Hematopoietic multipotent progenitor cell treated with erythropoietin and hydrocortisone succinate and interleukin-3 and kit ligand, for 17 days (in vitro differentiated cells): ENCODE results near the gene FCGR2B.
A peak's percentile ranks its signal among the peaks of the same experiment; 100 is the strongest.
"Not testable (repeated sequence)": the region's sequence is repeated elsewhere in the genome, so short reads cannot be mapped to it uniquely, and the experiment has no call there.

Source experiments
- DNase-seq: peaks from one replicate; pipeline ENCODE4 v3.0.0-alpha.2; 2015; ENCODE audit warnings: low spot score

Gene FCGR2B

DNA sequence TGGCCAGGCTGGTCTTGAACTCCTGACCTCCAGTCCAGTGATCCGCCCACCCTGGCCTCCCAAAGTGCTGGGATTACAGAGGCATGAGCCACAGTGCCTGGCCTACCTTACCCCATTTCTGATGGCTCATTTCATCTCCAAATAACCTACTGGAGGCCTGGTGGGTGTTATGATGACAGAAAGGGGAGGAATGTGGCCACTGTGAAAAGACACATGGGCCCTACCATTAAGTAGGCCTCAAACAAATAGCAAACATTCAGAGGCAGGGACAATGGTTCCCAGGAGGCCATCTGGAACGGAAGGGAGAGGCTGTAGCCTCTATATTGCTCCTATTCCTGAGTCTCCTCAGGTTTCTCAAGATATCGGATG, 43.2 kb downstream of the FCGR2B start:
- no peak for DNase-seq

DNA sequence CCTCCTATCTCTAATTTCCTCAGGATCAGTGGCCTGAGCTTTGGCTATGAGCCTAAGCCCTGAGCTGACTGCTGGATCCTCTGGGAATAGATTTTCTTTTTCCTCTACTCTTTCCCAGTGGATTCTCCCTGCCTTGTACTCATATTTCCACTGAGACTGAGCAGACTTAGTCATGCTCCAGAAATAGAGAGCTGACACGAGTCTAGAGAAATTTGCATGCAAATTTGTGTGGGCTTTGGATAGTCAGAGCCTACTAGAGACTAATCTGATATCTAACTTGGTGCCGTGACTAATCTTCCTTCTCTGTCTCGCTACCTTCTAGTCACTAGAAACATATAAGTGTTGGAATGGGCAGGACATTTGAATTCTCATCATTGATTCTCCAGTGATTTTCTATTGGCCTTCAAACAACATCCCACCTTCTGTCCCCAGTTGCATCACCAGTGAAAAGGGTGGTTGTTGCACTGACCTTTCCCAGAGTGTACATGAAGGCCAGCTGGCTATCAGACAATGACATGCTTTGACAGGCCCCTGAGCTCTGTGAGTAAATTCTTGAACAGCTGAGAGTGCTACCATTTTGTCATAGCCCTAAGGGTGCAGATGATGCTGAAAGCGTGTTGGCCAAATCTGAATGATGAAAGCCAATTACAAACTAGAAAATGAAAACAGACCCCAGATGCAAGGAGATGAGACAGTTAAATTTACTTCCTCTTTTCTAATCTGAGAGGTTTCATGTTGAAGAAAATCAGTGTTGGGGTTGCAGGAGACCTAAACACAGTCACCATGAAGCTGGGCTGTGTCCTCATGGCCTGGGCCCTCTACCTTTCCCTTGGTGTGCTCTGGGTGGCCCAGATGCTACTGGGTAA, 43.8 kb downstream of the FCGR2B start, which contains the start of gene FCRLA:
Gene FCRLA, plus strand, starts transcription at position 748 of the 866 bp plus-strand sequence. Its CDS starts 36 bp downstream, at position 784.
- DNase-seq: no peak

DNA sequence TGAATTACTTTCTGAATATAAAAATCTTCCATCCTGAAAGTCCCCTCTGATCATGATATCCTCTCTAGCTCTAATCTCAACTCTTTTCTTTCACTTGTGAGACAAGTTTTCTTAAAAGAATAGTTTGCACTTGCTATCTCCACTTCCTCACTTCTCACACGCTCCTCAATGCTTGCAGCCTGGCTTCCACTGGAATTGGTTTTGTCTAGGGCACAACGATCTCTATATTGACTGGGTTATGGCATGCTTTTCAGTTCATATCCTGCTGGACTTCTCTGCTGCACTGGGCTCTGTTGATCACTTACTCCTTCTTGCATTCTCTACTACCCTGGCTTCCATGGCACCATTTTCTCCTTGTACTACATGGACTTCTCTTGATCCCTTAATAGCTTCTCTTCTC, 44.6 kb downstream of the FCGR2B start:
- no peak for DNase-seq

DNA sequence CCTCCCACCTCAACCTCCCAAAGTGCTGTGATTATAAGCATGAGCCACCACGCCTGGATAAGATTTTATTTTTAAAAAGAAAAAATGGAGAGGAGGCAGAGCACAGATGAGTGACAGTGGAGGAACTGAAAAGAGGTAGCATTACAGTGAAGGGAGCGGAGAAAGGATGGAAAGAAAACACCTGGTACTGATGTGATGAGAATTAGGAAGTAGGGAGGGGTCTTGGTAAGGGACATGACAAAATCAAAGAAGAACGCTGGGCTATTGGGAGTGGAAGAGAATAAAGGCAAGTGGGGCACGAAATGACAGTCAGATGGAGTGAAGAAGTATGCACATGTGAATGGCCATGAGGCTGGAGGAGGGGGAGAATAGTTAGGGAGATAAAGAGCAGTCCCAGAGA, 46.4 kb downstream of the FCGR2B start:
- no peak for DNase-seq

DNA sequence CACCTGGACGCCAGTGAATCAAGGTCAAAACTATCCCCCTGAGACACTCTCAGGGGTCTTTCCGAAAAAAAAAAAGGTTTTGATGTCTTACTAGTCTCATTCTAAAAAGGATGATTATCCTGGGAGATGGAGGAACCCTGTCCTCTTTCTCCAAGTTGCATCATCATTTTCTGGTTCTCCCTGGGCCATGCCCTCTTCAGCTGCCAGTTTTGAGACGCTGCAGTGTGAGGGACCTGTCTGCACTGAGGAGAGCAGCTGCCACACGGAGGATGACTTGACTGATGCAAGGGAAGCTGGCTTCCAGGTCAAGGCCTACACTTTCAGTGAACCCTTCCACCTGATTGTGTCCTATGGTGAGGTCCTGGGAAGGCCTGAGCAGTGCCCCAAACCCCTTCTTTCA, 47.6 kb downstream of the FCGR2B start:
- DNase-seq: no peak

DNA sequence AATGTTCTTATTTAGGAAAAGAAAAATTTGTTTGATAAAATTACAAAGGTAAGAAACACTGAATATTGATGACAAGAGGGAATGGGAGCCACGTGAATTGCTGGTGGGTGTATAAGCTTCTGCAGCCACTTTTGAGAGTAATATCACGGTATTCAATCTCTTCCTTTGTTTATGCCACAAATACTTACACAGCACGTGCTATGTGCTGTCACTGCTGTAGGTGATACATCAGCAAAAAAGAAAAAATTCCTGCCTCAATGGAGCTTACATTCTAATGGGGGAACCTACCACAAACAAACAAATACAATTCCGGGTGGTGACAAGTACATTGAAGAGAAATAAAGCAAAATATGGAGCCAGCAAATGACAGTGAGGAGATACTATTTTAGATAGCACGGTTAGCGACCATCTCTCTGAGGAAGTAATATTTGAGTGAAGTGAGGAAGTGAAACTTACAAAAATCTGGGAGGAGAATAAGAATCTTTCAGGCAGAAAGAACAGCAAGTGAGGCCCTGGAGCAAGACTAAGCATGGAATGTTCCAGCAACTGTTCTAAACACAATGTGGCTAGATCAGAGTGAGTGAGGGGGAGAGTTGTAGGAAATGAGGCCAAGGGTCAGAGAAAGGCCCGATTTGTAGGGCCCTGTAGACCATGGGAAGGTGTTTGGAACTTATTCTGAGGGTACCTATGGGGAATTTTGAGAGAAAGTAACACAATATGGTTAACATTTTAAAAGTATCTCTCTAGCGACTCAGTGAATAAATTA, 55.8 kb downstream of the FCGR2B start:
- DNase-seq: no peak

DNA sequence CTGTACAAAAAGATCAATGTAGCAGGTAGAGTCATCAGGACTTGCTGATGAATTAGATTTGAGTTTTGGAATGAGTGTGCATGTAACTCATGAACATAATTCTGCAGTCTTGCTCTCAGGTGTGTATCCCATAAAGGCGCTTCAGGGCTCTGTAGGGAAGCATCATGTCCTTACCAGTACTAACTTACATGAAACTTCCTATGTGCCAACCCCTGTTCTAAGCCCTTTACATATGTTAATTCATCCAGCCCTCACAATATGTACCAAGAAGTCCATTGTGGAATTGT, 56.3 kb downstream of the FCGR2B start:
- no peak for DNase-seq

DNA sequence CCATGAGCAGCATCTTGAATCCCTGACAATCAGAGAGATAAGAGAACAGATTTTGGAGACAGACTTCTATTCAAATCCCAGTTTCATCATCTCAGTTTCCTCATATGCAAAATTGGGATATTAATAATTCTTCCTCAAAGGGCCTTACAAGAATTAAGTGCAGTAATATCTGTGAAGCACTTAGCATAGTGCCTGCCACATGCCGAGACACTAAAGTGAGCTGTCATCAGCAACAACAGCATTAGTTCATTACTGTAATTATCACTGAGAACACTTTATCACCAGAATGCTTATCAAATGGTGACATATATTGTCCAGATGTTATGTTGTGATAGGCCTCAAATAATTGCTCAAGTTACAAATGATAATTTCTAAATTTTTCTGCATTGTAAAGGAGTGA, 57.5 kb downstream of the FCGR2B start:
- DNase-seq: no peak

DNA sequence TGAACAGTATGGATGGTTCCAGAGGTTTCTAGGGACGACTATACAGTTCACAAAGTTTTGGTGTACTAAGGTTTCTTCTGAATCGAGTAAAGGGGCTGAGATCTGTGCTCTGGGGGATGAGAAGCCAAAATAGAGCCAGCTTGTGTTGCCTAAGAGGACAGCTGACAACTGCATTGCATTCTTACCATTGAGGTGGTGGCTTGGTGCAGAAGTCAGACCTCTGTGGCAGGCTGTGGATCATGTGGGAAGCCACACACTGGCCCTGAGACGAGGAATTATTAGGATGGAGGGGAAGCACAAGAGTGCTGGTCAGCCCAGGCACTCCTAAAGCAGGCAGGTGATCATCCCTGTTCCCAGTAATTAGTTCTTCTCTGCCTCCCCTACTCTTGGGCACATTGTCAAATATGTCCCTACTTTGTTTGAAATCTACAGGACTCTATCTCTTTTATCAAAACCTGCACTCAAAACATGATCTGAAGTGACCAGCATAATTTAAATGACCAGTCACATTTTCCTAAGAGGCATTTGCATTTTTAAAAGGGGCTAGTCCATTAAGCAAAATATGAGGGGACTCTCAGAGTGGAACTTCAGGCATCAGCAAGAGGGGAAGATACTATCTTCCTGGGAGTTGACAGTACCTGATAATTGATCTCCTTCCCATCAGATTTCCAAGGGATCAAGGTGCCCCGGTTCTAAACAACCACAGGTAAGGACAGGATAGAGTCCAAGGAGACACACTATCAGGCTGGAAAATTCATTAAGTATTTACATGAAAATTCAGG, 58.2 kb downstream of the FCGR2B start, which contains the start of gene FCRLB:
Gene FCRLB, plus strand, starts transcription at position 589 of the 782 bp plus-strand sequence. CDS start 1,129 bp downstream, outside the sequence.
- DNase-seq: no peak

DNA sequence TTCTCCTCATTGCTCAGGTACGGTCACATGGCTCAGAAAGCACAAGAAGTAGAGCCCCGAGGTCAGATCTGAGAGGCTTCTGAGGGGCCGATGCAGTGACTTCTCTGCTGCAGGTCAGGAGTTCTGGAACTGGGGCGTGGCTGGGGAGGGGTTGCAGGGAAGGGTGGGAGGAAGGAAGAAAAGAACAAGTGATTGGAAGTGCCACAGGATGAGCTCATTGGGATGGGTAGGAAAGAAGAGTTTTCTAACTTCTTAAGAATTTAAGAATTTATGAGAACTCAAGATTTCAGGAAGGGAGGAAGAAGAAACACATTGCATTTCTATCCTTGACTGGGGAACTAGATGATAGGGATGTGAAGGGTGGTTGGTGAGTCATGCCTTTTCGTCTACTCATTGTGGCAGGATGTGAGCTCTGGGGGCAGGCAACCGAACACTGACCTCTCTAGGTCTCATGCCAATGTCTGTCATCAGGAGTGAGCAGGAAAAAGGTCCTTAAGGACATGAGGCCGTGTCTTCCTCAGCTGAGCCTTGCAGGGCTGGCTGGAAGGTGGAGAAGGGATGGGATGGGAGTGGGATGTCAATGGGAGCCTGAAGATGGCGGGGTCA, 58.9 kb downstream of the FCGR2B start:
- no peak for DNase-seq

DNA sequence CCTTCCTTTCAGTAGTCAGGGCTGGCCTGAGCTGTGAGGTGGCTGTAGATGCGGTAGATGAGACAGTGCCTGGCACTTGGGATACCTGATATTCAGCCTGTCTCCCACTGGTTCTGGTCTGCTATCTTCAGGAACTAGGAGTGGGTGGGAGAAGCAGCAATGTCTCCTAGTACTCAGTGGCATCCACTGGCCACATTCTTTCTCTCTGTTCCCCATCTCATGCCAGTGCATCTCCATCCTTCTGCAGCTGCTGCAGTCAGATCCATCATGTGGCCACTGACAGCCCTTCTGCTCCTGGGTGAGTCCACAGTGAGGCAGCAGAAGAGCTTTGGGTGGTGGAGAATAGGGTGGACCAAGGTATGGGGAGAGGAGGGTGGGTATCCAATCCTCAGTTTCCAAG, 59.5 kb downstream of the FCGR2B start:
- DNase-seq: no peak

DNA sequence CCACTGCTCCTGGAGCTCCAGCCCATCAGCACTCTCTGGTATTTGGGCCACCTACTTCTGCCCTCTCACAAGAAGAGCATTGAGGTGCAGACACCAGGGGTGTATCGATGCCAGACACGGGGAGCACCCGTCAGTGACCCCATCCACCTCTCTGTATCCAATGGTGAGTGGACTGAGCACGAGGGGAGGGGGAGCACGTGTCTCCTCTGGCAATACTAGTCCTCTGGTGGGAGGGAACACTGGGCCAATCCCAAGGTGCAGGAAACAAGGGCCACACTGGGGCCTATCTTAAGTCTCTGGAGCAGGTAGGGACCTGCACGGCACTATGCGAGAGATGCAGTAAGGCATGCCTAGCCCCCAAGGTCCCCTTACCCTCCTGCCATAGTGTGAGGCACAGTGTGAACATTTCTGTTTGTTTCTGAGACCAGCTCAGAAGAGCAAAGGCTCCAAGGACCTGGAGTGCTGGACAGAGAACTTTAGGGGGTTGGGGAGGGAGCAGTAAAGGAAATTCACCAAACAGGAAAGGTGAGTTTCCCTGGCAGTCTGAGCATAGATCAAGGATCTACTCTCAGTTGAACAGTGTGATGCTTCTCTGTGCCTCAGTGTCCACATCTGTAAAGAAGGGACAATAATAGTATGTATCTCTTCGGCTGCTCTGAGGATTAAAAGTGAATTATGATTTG, 60.7 kb downstream of the FCGR2B start:
- DNase-seq: no peak

DNA sequence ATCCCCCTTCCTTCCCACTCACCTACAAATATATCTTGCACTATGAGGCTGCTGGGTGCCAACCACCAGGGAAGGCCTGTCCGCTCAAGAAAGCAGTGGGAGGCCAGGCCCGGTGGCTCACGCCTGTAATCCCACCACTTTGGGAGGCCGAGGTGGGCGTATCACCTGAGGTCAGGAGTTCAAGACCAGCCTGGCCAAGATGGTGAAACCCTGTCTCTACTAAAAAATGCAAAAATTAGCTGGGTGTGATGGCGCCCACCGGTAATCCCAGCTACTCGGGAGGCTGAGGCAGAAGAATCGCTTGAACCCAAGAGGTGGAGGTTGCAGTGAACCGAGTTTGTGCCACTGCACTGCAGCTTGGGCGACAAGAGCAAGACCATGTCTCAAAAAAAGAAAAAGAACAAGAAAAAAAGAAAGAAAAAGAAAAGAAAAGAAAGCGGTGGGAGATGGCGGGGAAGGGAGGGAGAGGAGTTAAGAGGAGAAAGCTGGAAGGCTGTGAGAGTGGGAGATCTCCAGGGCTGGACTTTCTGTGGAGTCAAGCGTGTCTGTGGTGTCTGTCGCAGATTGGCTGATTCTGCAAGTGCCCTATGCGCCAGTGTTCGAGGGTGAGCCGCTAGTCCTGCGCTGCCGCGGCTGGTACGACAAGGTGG, 62.4 kb downstream of the FCGR2B start:
- not testable (repeated sequence) for DNase-seq

DNA sequence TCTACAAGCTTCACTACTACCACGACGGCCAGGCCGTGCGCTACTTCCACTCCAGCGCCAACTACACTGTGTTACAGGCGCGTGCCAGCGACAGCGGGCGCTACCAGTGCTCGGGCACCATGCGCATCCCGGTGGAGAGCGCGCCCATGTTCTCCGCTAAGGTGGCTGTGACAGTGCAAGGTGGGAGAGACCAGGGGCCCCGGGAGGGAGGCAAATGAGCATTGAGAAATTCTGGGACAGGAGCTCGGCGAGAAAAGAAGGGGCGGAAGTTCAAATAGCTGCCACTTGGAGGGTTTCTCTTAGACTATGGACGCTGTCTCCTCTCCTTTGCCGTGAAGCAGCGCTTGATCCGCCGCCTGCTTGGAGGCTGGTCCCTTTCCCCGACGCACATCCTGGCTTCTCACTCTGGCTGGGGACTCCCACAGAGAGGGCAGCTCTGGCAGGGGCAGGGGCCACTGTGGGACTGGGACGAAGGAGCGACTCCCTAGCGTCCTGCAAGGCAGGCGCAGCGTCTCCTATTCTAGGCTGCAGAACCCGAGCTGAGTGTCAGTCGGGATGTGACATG, 63.0 kb downstream of the FCGR2B start:
- no peak for DNase-seq

DNA sequence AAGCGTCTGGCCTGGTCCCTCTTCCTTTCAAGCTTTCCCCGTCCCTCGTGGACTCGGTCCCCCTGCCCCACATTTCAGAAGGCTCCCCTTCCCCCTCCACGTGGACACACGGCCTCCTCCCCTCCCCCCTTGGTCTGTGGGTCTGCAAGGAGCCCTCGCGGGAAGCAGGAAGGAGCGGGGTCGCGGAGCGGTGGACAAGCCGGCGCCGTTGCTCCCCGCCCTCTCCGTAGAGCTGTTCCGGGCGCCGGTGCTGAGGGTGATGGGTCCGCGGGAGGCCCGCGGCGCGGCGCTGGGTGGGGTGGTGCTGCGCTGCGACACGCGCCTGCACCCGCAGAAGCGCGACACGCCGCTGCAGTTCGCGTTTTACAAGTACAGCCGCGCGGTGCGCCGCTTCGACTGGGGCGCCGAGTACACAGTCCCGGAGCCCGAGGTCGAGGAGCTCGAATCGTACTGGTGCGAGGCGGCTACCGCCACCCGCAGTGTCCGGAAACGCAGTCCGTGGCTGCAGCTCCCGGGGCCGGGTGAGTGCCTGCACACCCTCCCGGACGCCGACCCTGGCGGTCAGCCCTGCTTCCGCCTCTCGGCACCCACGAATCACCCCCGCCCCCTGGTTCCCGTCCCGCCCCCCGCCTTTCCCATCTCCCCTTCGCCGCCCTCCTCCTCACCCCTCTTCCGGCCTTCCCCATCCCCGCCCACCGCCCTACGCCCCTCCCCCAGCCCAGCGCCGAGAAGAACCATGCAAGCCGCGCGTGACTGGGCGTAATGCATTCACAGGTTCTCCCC, 63.7 kb downstream of the FCGR2B start:
- DNase-seq: peak; percentile 38

DNA sequence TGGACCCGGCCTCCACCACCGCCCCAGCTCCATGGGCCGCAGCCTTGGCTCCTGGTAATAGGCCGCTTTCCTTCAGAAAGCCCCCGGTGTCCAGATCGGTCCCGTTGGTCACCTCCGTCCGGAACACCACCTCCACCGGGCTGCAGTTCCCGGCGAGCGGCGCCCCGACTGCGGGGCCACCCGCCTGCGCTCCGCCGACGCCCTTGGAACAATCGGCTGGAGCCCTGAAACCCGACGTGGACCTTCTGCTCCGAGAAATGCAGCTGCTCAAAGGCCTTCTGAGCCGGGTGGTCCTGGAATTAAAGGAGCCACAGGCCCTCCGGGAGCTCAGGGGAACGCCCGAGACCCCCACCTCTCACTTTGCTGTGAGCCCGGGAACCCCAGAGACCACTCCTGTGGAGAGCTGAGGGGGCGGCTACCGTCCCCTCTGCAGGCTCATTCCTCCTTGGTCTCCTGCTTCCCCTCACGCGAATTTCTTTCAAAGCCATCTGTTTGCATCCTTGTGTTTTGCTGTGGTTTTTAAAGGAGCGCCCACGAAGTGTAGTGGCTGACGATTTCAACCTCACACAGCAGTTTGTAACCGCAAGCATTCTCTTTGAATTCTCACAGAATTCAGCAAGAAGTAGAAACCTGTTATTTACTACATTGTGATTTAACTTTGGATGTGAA, 64.4 kb downstream of the FCGR2B start:
- DNase-seq: no peak
